NCI-H128 (cell line): ENCODE data around the gene RITA1.
A peak's percentile ranks its signal among the peaks of the same experiment; 100 is the strongest.

ENCODE experiments used
- DNase-seq: peaks from one replicate; lab custom pipeline; 2025; ENCODE audit not compliant: unreplicated experiment; lab: John Stamatoyannopoulos, UW

RITA1 gene

GRCh38 chr12:113152835-113153814 lies 32.4 kb upstream of the RITA1 start:
- DNase-seq, result peak; percentile 46

GRCh38 chr12:113154351-113154973 lies 31.1 kb upstream of the RITA1 start:
- no peak for DNase-seq

- DNase-seq, result no peak
Observed at GRCh38 chr12:113155060-113155459, 30.5 kb upstream of the RITA1 start.

GRCh38 chr12:113155646-113156045 lies 29.9 kb upstream of the RITA1 start:
- no peak for DNase-seq

GRCh38 chr12:113157218-113157859 lies 28.2 kb upstream of the RITA1 start:
- DNase-seq, result no peak

GRCh38 chr12:113158439-113159203 lies 26.9 kb upstream of the RITA1 start:
- DNase-seq, result no peak

GRCh38 chr12:113159937-113160336 lies 25.6 kb upstream of the RITA1 start:
- DNase-seq, result no peak

- peak; percentile 58 for DNase-seq
Observed at GRCh38 chr12:113161415-113162016, 24.0 kb upstream of the RITA1 start.

- no peak for DNase-seq
Observed at GRCh38 chr12:113162102-113163029, 23.2 kb upstream of the RITA1 start.

GRCh38 chr12:113163030-113163360 lies 22.5 kb upstream of the RITA1 start:
- DNase-seq, result no peak

GRCh38 chr12:113164014-113164413 lies 21.5 kb upstream of the RITA1 start:
- DNase-seq, result no peak

- DNase-seq, result no peak
Observed at GRCh38 chr12:113165521-113166450, 19.7 kb upstream of the RITA1 start.

- DNase-seq, result no peak
Observed at GRCh38 chr12:113167868-113168267, 17.7 kb upstream of the RITA1 start.

- DNase-seq, result no peak
Observed at GRCh38 chr12:113169697-113170096, 15.8 kb upstream of the RITA1 start.

GRCh38 chr12:113170457-113170856 lies 15.1 kb upstream of the RITA1 start:
- DNase-seq, result no peak

- no peak for DNase-seq
Observed at GRCh38 chr12:113170926-113171325, 14.6 kb upstream of the RITA1 start.

GRCh38 chr12:113171543-113171942 lies 14.0 kb upstream of the RITA1 start:
- DNase-seq, result no peak

GRCh38 chr12:113172185-113172584 lies 13.3 kb upstream of the RITA1 start:
- no peak for DNase-seq
